Measurements from ENCODE around the gene SLC25A15.
"Not testable (repeated sequence)": the region's sequence is repeated elsewhere in the genome, so short reads cannot be mapped to it uniquely, and the experiment has no call there.

Gene SLC25A15

DNA sequence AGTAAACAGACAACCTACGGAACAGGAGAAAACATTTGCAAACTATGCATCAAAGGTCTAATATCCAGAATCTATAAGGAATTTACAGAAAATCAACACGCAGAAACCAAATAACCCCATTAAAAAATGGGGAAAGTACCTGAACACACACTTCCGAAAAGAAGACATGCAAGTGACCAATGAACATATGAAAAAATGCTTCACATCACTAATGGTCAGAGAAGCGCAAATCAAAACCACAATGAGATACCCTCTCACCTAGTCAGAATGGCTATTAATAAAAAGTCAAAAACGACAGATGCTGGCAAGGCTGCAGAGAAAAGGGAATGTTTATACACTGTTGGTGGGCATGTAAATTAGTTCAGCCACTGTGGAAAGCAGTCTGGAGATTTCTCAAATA lies 29.5 kb downstream of the SLC25A15 start:
- DNase-seq = no peak

GRCh38 chr13:40819797-40820315 lies 30.4 kb downstream of the SLC25A15 start:
- no peak for DNase-seq

DNA sequence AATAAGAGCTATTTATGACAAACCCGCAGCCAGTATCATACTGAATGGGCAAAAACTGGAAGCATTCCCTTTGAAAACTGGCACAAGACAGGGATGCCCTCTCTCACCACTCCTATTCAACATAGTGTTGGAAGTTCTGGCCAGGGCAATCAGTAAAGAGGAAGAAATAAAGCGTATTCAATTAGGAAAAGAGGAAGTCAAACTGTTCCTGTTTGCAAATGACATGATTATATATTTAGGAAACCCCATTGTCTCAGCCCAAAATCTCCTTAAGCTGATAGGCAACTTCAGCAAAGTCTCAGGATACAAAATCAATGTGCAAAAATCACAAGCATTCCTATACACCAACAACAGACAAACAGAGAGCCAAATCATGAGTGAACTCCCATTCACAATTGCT lies 50.3 kb downstream of the SLC25A15 start:
- DNase-seq = not testable (repeated sequence)

DNA sequence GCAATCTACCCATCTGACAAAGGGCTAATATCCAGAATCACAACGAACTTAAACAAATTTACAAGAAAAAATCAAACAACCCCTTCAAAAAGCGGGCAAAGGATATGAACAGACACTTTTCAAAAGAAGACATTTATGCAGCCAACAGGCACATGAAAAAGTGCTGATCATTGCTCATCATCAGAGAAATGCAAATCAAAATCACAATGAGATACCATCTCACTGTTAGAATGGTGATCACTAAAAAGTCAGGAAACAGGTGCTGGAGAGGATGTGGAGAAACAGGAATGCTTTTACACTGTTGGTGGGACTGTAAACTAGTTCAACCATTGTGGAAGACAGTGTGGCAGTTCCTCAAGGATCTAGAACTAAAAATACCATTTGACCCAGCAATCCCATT lies 51.5 kb downstream of the SLC25A15 start:
- not testable (repeated sequence) for DNase-seq
